ENCODE data around the gene NFKB2.

NFKB2 gene

GRCh38 chr10:102401342-102401654 is 5.8 kb downstream of the NFKB2 start:
- TF ChIP-seq TAF1 (IDR thresholded peaks at IDR 0.05; ENCODE audit: borderline replicate concordance, insufficient read depth, low read length) (no peak), REST (IDR thresholded peaks at IDR 0.05; ENCODE audit: insufficient read depth in 1 of 2, low read depth in 2 of 2, low read length in 2 of 2) (no peak), POLR2AphosphoS5 (IDR thresholded peaks at IDR 0.05; ENCODE audit: low read depth, low read length) (no peak), FOXP2 (optimal IDR thresholded peaks at IDR 0.05; ENCODE audit: borderline replicate concordance, extremely low read depth, extremely low read length, insufficient read depth) (no peak), SIN3A (IDR thresholded peaks at IDR 0.05; ENCODE audit: borderline replicate concordance, insufficient read depth, low read length) (no peak)

- TF ChIP-seq REST (IDR thresholded peaks at IDR 0.05; ENCODE audit: insufficient read depth in 1 of 2, low read depth in 2 of 2, low read length in 2 of 2) (no peak), POLR2AphosphoS5 (IDR thresholded peaks at IDR 0.05; ENCODE audit: low read depth, low read length) (no peak), TAF1 (IDR thresholded peaks at IDR 0.05; ENCODE audit: borderline replicate concordance, insufficient read depth, low read length) (no peak), FOXP2 (optimal IDR thresholded peaks at IDR 0.05; ENCODE audit: borderline replicate concordance, extremely low read depth, extremely low read length, insufficient read depth) (no peak), SIN3A (IDR thresholded peaks at IDR 0.05; ENCODE audit: borderline replicate concordance, insufficient read depth, low read length) (no peak)
Measured at GRCh38 chr10:102401735-102402511, 6.4 kb downstream of the NFKB2 start.

- TF ChIP-seq FOXP2 (optimal IDR thresholded peaks at IDR 0.05; ENCODE audit: borderline replicate concordance, extremely low read depth, extremely low read length, insufficient read depth), result no peak
Measured at GRCh38 chr10:102402512-102402896, 7.0 kb downstream of the NFKB2 start.

- TF ChIP-seq FOXP2 (optimal IDR thresholded peaks at IDR 0.05; ENCODE audit: borderline replicate concordance, extremely low read depth, extremely low read length, insufficient read depth) (no peak), TAF1 (IDR thresholded peaks at IDR 0.05; ENCODE audit: borderline replicate concordance, insufficient read depth, low read length) (no peak), SIN3A (IDR thresholded peaks at IDR 0.05; ENCODE audit: borderline replicate concordance, insufficient read depth, low read length) (no peak), REST (IDR thresholded peaks at IDR 0.05; ENCODE audit: insufficient read depth in 1 of 2, low read depth in 2 of 2, low read length in 2 of 2) (no peak), POLR2AphosphoS5 (IDR thresholded peaks at IDR 0.05; ENCODE audit: low read depth, low read length) (no peak)
Measured at GRCh38 chr10:102403115-102403514, 7.6 kb downstream of the NFKB2 start.

GRCh38 chr10:102404361-102405107 is 9.0 kb downstream of the NFKB2 start:
- TF ChIP-seq POLR2AphosphoS5 (IDR thresholded peaks at IDR 0.05; ENCODE audit: low read depth, low read length) (no peak), TAF1 (IDR thresholded peaks at IDR 0.05; ENCODE audit: borderline replicate concordance, insufficient read depth, low read length) (no peak), REST (IDR thresholded peaks at IDR 0.05; ENCODE audit: insufficient read depth in 1 of 2, low read depth in 2 of 2, low read length in 2 of 2) (no peak)
